ENCODE data around the gene NEK6. TPM values are rescaled to one million over a fixed set of nuclear protein-coding genes. Genes with fewer than 3 reads are reported as not detected.

NEK6 gene
- total and polyA plus RNA-seq, 2 of the 8 experiments (the other 6 are each of a cell fraction or from before 2014, with no cell fraction given) = 17.7 to 19.7 TPM

GRCh38 chr9:124394596-124394995 is 136.8 kb downstream of the NEK6 start:
- H4K20me1 ChIP-seq (replicated peaks in 1 of 2; ENCODE audit: control insufficient read depth in 1 of 2, insufficient read depth in 2 of 2, low read length in 2 of 2) = peaks cover 11 to 14% of the 10 kb centered on the region in 2 experiments
- H3K4me1 ChIP-seq (replicated peaks in 1 of 4; ENCODE audit: control insufficient read depth in 3 of 4, insufficient read depth in 4 of 4, low read length in 3 of 4) = peaks cover 6 to 16% (median 13%) of the 10 kb centered on the region in 4 experiments
- H3K14ac ChIP-seq (ENCODE audit: insufficient read length) = no peak overlapping the region
- no peak overlapping the region for H2AFZ ChIP-seq (ENCODE audit: low read length)
- H2BK20ac ChIP-seq (ENCODE audit: low read length) = no peak overlapping the region
- no peak overlapping the region for H3K56ac ChIP-seq (replicated peaks; ENCODE audit: insufficient read length, low read depth, low read length)
- FAIRE-seq = no peak
- no peak overlapping the region for H3K18ac ChIP-seq (ENCODE audit: extremely low read depth, low read length)
- no peaks in the 10 kb centered on the region for H3K9me3 ChIP-seq (ENCODE audit: insufficient read depth in 2 of 2, low read depth in 1 of 2, low read length in 1 of 2)
- H3K36me3 ChIP-seq (ENCODE audit: control insufficient read depth in 2 of 4, insufficient read depth in 4 of 4, low read length in 3 of 4) = peaks cover 0 to 3% (median under 1%) of the 10 kb centered on the region in 4 experiments; a peak in 1 of 8 replicates
- no peak overlapping the region for H4K91ac ChIP-seq (replicated peaks; ENCODE audit: insufficient read length, low read length)
- peaks cover 10% of the 10 kb centered on the region for H3K79me1 ChIP-seq (ENCODE audit: low read depth, low read length)
- H2BK15ac ChIP-seq (ENCODE audit: low read length) = no peak overlapping the region
- no peak overlapping the region for H3K4ac ChIP-seq (replicated peaks; ENCODE audit: insufficient read length, low read depth, low read length)
- no peak overlapping the region for H4K5ac ChIP-seq (ENCODE audit: insufficient read length, low read depth, low read length)
- no peak overlapping the region for H3K4me2 ChIP-seq (ENCODE audit: insufficient read depth in 1 of 2, low read depth in 2 of 2, low read length in 2 of 2)
- WGBS, 2 experiments (ENCODE audit: extremely low coverage in 1 of 2, insufficient coverage in 1 of 2, insufficient read length in 1 of 2, insufficient replicate concordance in 2 of 2, low coverage in 1 of 2, low lambda C conversion rate in 2 of 2, missing lambda C conversion rate in 1 of 2) = 93% methylated on average over 3 of the region's 3 CpGs; no CpG with 5 or more reads in 1 of the 2 experiments
- peak; percentile 24 to 35; a peak in 3 of 4 replicates for TF ChIP-seq RAD21 (IDR thresholded peaks at IDR 0.05 in 1 of 2, conservative IDR thresholded peaks at IDR 0.05 in 1 of 2; ENCODE audit: low read depth in 2 of 2, low read length in 2 of 2)
- TF ChIP-seq CREB1 (IDR thresholded peaks at IDR 0.05) = no peak
- POLR2A ChIA-PET (ENCODE audit: partially characterized antibody) = interaction anchor here (1.0 to 1.2 kb wide), 3 partner anchors 11 to 30 kb away, joined by 3 to 5 read pairs (median 4); no protein-coding TSS in a partner anchor
- no peak overlapping the region for H2BK12ac ChIP-seq (ENCODE audit: low read depth, low read length)
- H3K23me2 ChIP-seq (ENCODE audit: low read depth, low read length) = no peaks in the 10 kb centered on the region
- DNase-seq (ENCODE audit: low read depth in 1 of 2, low spot score in 2 of 2) = no peak
- no peak overlapping the region for H3K4me3 ChIP-seq (ENCODE audit: extremely low read depth in 1 of 4, insufficient read depth in 2 of 4, low read depth in 3 of 4, low read length in 4 of 4)
- H2AK5ac ChIP-seq (ENCODE audit: low read depth, low read length) = no peak overlapping the region
- CTCF ChIA-PET (ENCODE audit: partially characterized antibody) = interaction anchor here (0.8 to 21.3 kb wide), 7 partner anchors 15 to 434 kb away, joined by 3 to 330 read pairs (median 5); partner anchors contain the start of gene PSMB7
- no peak overlapping the region for H3K27ac ChIP-seq (ENCODE audit: low read depth, low read length)
- H3K9ac ChIP-seq (replicated peaks in 1 of 4; ENCODE audit: extremely low read depth in 1 of 4, low read depth in 3 of 4, low read length in 3 of 4) = no peak overlapping the region
- no peak overlapping the region for H2BK5ac ChIP-seq (ENCODE audit: low read depth, low read length)
- H4K8ac ChIP-seq (ENCODE audit: extremely low read depth, insufficient read depth, low read length) = no peak overlapping the region
- H3K23ac ChIP-seq (ENCODE audit: insufficient read length) = no peak overlapping the region
- H3K79me2 ChIP-seq (ENCODE audit: control insufficient read depth in 1 of 2, insufficient read depth in 2 of 2, low read length in 2 of 2) = peaks cover 8 to 91% of the 10 kb centered on the region in 2 experiments
- no peaks in the 10 kb centered on the region for H3K27me3 ChIP-seq (replicated peaks in 1 of 4; ENCODE audit: control insufficient read depth in 3 of 4, extremely low read depth in 1 of 4, insufficient read depth in 3 of 4, low read length in 3 of 4)
- H2BK120ac ChIP-seq (replicated peaks; ENCODE audit: low read depth, low read length) = no peak overlapping the region

All from H1 (cell line).